ENCODE data around the gene ZNF440. TPM values are rescaled to one million over a fixed set of nuclear protein-coding genes. Genes with fewer than 3 reads are reported as not detected.

The ZNF440 gene
- total RNA-seq, 1 experiment from 2014 or later, result 11.4 TPM

DNA sequence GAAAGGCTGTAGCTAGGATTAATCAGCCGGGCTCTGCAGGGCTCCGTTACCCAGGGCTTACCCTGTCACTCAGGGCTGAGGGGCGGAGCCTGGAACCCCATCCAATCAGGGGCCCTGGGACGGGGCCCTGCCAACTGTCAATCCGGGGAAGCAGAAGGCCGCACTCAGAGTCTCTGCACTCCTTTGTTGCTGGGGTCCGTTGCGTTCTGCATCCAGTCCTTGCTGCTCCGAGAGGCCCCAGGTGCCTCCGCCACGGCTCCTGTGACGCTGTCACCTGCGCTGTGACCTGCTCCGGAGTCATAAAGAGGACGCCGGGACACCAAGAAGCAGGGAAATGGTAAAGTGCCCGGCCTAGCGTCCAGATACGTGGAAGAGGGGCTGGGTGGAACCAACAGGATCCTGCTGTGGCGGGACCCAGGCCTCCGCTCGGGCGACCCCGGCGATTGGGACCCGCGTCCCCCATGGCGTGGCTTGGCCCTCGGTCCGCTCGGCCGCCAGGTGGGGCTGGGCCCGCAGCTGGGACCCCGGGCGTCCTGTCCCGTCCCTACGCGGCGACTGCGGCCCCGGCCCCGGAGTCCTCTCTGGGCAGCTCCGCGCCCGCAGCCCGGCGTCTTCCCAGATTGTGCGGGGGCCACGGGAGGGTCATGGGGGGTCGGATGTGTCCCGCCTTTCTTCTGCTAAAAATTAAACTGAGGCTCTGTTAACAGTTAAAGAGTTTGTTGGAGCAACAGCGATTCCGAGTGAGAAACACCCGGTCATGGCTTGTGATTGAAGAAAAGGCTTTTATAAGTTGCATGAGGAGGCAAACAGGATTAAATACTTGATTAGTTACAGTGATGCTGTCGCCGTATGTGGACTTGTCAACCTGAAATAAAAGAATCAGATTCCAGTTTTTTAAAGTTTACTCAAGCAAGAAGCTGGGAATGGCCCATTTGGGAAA lies 15.4 kb upstream of the ZNF440 start, which contains the start of gene ZNF491:
Gene ZNF491 (plus strand): TSS at position 133 of the 940 bp plus-strand sequence. CDS start 7,431 bp downstream, outside the sequence.
- no peak for TF ChIP-seq ELF1 (IDR thresholded peaks at IDR 0.05; ENCODE audit: borderline replicate concordance, low read depth)
- no peak for TF ChIP-seq POLR2AphosphoS5 (IDR thresholded peaks at IDR 0.05; ENCODE audit: low read depth, low read length)
- no peak for TF ChIP-seq ZNF274 (IDR thresholded peaks at IDR 0.05; ENCODE audit: low read depth, low read length)
- no peak for TF ChIP-seq CBX3 (IDR thresholded peaks at IDR 0.05; ENCODE audit: low read depth)
- TF ChIP-seq, protein P1, sequence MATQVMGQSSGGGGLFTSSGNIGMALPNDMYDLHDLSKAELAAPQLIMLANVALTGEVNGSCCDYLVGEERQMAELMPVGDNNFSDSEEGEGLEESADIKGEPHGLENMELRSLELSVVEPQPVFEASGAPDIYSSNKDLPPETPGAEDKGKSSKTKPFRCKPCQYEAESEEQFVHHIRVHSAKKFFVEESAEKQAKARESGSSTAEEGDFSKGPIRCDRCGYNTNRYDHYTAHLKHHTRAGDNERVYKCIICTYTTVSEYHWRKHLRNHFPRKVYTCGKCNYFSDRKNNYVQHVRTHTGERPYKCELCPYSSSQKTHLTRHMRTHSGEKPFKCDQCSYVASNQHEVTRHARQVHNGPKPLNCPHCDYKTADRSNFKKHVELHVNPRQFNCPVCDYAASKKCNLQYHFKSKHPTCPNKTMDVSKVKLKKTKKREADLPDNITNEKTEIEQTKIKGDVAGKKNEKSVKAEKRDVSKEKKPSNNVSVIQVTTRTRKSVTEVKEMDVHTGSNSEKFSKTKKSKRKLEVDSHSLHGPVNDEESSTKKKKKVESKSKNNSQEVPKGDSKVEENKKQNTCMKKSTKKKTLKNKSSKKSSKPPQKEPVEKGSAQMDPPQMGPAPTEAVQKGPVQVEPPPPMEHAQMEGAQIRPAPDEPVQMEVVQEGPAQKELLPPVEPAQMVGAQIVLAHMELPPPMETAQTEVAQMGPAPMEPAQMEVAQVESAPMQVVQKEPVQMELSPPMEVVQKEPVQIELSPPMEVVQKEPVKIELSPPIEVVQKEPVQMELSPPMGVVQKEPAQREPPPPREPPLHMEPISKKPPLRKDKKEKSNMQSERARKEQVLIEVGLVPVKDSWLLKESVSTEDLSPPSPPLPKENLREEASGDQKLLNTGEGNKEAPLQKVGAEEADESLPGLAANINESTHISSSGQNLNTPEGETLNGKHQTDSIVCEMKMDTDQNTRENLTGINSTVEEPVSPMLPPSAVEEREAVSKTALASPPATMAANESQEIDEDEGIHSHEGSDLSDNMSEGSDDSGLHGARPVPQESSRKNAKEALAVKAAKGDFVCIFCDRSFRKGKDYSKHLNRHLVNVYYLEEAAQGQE (IDR thresholded peaks at IDR 0.05; ENCODE audit: low read depth), result no peak
- no peak for TF ChIP-seq FOSL1 (IDR thresholded peaks at IDR 0.05; ENCODE audit: low read depth)
- TF ChIP-seq, protein P2, sequence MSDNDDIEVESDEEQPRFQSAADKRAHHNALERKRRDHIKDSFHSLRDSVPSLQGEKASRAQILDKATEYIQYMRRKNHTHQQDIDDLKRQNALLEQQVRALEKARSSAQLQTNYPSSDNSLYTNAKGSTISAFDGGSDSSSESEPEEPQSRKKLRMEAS (IDR thresholded peaks at IDR 0.05), result no peak
- TF ChIP-seq ZFX (IDR thresholded peaks at IDR 0.05), result no peak
- no peak for TF ChIP-seq CEBPB (IDR thresholded peaks at IDR 0.05; ENCODE audit: low read depth)
- TF ChIP-seq SIN3A (IDR thresholded peaks at IDR 0.05; ENCODE audit: low read depth), result no peak
- no peak for TF ChIP-seq YY1 (IDR thresholded peaks at IDR 0.05; ENCODE audit: extremely low read depth, insufficient replicate concordance, low read depth, low read length)
- no peak for TF ChIP-seq RAD21 (IDR thresholded peaks at IDR 0.05; ENCODE audit: low read depth)
- no peak for TF ChIP-seq EGR1 (IDR thresholded peaks at IDR 0.05; ENCODE audit: low read depth)
- no peak for TF ChIP-seq JUND (IDR thresholded peaks at IDR 0.05)
- no peak for TF ChIP-seq EZH2 (IDR thresholded peaks at IDR 0.05)
- TF ChIP-seq TCF7L2 (IDR thresholded peaks at IDR 0.05; ENCODE audit: borderline replicate concordance, extremely low read depth, insufficient read depth, insufficient read length), result no peak
- TF ChIP-seq, protein P3, sequence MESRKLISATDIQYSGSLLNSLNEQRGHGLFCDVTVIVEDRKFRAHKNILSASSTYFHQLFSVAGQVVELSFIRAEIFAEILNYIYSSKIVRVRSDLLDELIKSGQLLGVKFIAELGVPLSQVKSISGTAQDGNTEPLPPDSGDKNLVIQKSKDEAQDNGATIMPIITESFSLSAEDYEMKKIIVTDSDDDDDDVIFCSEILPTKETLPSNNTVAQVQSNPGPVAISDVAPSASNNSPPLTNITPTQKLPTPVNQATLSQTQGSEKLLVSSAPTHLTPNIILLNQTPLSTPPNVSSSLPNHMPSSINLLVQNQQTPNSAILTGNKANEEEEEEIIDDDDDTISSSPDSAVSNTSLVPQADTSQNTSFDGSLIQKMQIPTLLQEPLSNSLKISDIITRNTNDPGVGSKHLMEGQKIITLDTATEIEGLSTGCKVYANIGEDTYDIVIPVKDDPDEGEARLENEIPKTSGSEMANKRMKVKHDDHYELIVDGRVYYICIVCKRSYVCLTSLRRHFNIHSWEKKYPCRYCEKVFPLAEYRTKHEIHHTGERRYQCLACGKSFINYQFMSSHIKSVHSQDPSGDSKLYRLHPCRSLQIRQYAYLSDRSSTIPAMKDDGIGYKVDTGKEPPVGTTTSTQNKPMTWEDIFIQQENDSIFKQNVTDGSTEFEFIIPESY (IDR thresholded peaks at IDR 0.05; ENCODE audit: extremely low read depth, insufficient replicate concordance, low read length), result no peak
- TF ChIP-seq, protein P4, sequence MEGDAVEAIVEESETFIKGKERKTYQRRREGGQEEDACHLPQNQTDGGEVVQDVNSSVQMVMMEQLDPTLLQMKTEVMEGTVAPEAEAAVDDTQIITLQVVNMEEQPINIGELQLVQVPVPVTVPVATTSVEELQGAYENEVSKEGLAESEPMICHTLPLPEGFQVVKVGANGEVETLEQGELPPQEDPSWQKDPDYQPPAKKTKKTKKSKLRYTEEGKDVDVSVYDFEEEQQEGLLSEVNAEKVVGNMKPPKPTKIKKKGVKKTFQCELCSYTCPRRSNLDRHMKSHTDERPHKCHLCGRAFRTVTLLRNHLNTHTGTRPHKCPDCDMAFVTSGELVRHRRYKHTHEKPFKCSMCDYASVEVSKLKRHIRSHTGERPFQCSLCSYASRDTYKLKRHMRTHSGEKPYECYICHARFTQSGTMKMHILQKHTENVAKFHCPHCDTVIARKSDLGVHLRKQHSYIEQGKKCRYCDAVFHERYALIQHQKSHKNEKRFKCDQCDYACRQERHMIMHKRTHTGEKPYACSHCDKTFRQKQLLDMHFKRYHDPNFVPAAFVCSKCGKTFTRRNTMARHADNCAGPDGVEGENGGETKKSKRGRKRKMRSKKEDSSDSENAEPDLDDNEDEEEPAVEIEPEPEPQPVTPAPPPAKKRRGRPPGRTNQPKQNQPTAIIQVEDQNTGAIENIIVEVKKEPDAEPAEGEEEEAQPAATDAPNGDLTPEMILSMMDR (IDR thresholded peaks at IDR 0.05 in 2 of 3, conservative IDR thresholded peaks at IDR 0.05 in 1 of 3; ENCODE audit: borderline replicate concordance in 1 of 3, insufficient read depth in 1 of 3, low read depth in 2 of 3, low read length in 2 of 3), result no peak
- no peak for TF ChIP-seq SRF (IDR thresholded peaks at IDR 0.05; ENCODE audit: low read depth)
- no peak for TF ChIP-seq POLR2A (IDR thresholded peaks at IDR 0.05; ENCODE audit: borderline replicate concordance, extremely low read depth, insufficient read depth, insufficient read length)
- ChIA-PET POLR2A (no interaction called here), RAD21 (ENCODE audit: low non-redundant PET in 1 of 2, low total read pairs in 2 of 2, uncharacterized antibody in 2 of 2, unreplicated experiment in 2 of 2) (no interaction called here), CTCF (no interaction called here)
- Histone ChIP-seq H3K9me2 (ENCODE audit: insufficient read depth) (no peaks in the 10 kb centered on the region), H3K9ac (ENCODE audit: low read length) (no peak within 1 kb of the TSS), H3K4me2 (ENCODE audit: low read length) (no peak within 1 kb of the TSS), H3K4me3 (replicated peaks in 1 of 2; ENCODE audit: low read depth in 1 of 2, low read length in 2 of 2) (no peak within 1 kb of the TSS), H3K27me3 (ENCODE audit: insufficient read depth, low read length) (no peaks in the 10 kb centered on the region), H2AFZ (ENCODE audit: low read depth, low read length, poor library complexity, severe bottlenecking) (no peak within 1 kb of the TSS), H4K20me1 (ENCODE audit: insufficient read depth) (no peaks in the 10 kb centered on the region), H3K27ac (ENCODE audit: low read depth, low read length) (no peak within 1 kb of the TSS), H3K4me1 (ENCODE audit: control insufficient read depth in 1 of 2, insufficient read depth in 2 of 2, low read length in 2 of 2) (no peaks in the 10 kb centered on the region), H3K36me3 (ENCODE audit: control insufficient read depth in 1 of 2, insufficient read depth in 2 of 2, low read length in 2 of 2) (no peaks in the 10 kb centered on the region), H3K9me3 (ENCODE audit: control insufficient read depth in 1 of 2, insufficient read depth in 1 of 2, low read depth in 1 of 2, low read length in 2 of 2) (peaks cover 0 to 3% of the 10 kb centered on the region in 2 experiments; a peak in 1 of 4 replicates), H3K79me2 (ENCODE audit: insufficient read depth, low read length) (no peaks in the 10 kb centered on the region)
- no peak for DNase-seq (ENCODE audit: low read depth, low spot score)
- intact Hi-C loops (cut with micrococcal nuclease), result loop anchor here (5.0 kb wide), 1 partner anchor 236 kb away; no protein-coding TSS in a partner anchor
- BruUV-seq (replicated peaks), result no TSS peak
- ATAC-seq, result no peak
